Measurements from ENCODE around the gene RPS3.

- TF ChIP-seq FOXM1 (IDR thresholded peaks at IDR 0.05; ENCODE audit: borderline replicate concordance): no peak
- no peak for TF ChIP-seq BHLHE40 (IDR thresholded peaks at IDR 0.05; ENCODE audit: borderline replicate concordance)
- TF ChIP-seq ELF4 (IDR thresholded peaks at IDR 0.05): peak; percentile 98
- no peak for TF ChIP-seq SP1 (IDR thresholded peaks at IDR 0.05)
- TF ChIP-seq FOXA1 (IDR thresholded peaks at IDR 0.05): no peak
- TF ChIP-seq PKNOX1 (IDR thresholded peaks at IDR 0.05): no peak
- peak; percentile 55 for TF ChIP-seq L3MBTL2 (conservative IDR thresholded peaks at IDR 0.05)
- no peak for TF ChIP-seq ARNT (IDR thresholded peaks at IDR 0.05)
- TF ChIP-seq CTBP1 (IDR thresholded peaks at IDR 0.05; ENCODE audit: borderline replicate concordance): no peak
- no peak for TF ChIP-seq SUZ12 (IDR thresholded peaks at IDR 0.05)
- TF ChIP-seq FOXK2 (IDR thresholded peaks at IDR 0.05): no peak
- TF ChIP-seq ZNF384 (IDR thresholded peaks at IDR 0.05): no peak
These were observed at the start of gene RPS3 for GRCh38 chr11:75399344-75400145.

Data from HEK293T (cell line).